Esophagus squamous epithelium (tissue), 4 donors: ENCODE results near the gene VIPR2.

Experiments used
- POLR2A ChIP-seq, 4 donors: fragments of 450-650 bp; IDR thresholded peaks; one replicate each; pipeline ENCODE4 v1.6.1; 2017; ENCODE audit warnings: antibody characterized with exemption in 4 of 4, mild to moderate bottlenecking in 4 of 4, moderate library complexity in 3 of 4
- TF ChIP-seq, protein P1 (sequence below), 6 experiments: fragments of 450-650 bp in 4 of 6; fragments of 200-600 bp in 2 of 6; sonication (generic) in 2 of 6; IDR thresholded peaks; one replicate each; pipeline ENCODE4 v1.5.1; 2016 to 2019; ENCODE audit warnings: antibody characterized with exemption in 6 of 6, mild to moderate bottlenecking in 4 of 6, moderate library complexity in 4 of 6

DNA sequence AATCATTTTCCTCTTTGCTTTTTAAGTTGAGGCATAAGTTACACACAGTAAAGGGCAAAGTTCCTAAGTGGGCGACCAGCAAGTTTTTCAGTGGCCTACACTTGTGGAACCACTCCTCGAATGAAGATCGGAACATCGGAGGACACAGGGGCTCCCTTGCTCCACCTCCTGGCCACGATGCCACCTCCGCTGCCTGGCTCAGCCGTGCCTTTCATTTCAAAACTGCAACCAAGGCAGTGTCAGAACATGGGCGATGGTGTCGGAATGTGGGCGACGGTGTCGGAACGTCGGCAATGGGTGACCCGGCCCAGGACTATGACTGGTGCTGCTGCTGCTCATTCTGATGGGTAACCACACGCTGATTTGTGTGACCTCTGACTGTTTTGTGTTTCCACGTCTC, 9.6 kb upstream of the VIPR2 start:
- no peak for TF ChIP-seq POLR2A (IDR thresholded peaks at IDR 0.05)
- TF ChIP-seq, protein P1, sequence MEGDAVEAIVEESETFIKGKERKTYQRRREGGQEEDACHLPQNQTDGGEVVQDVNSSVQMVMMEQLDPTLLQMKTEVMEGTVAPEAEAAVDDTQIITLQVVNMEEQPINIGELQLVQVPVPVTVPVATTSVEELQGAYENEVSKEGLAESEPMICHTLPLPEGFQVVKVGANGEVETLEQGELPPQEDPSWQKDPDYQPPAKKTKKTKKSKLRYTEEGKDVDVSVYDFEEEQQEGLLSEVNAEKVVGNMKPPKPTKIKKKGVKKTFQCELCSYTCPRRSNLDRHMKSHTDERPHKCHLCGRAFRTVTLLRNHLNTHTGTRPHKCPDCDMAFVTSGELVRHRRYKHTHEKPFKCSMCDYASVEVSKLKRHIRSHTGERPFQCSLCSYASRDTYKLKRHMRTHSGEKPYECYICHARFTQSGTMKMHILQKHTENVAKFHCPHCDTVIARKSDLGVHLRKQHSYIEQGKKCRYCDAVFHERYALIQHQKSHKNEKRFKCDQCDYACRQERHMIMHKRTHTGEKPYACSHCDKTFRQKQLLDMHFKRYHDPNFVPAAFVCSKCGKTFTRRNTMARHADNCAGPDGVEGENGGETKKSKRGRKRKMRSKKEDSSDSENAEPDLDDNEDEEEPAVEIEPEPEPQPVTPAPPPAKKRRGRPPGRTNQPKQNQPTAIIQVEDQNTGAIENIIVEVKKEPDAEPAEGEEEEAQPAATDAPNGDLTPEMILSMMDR (IDR thresholded peaks at IDR 0.05), result no peak
